Body of pancreas (tissue), 4 donors: Measurements from ENCODE around the gene COL15A1.

Experiments used
- CTCF ChIP-seq, 7 experiments: fragments of 450-650 bp in 4 of 7; fragments of 200-600 bp in 3 of 7; sonication (generic) in 3 of 7; IDR thresholded peaks; one replicate each; pipeline ENCODE4 v1.5.1; 2016 to 2019; ENCODE audit warnings: antibody characterized with exemption in 7 of 7
- POLR2A ChIP-seq, 3 donors: fragments of 450-650 bp; IDR thresholded peaks; one replicate each; pipeline ENCODE4 v1.6.1; 2016; ENCODE audit warnings: antibody characterized with exemption in 3 of 3, mild to moderate bottlenecking in 2 of 3

DNA sequence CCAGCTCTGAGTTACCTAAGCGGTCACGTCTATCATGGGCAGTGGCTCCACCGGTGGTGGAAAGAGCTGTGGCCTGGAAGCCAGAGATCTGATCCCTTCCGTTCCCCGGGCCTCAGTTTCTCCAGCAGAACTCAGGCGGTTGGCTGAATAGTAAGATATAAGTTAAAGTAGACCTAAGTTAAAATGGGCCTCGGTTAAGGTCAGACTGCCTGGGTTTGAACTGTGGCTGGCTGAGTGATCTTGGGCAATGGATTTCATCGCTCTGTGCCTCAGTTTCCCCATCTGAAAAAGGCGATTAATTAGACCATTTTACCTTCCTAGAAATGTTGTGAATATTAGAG is 997 bp downstream of the COL15A1 start:
- TF ChIP-seq CTCF (IDR thresholded peaks at IDR 0.05) = no peak
- TF ChIP-seq POLR2A (IDR thresholded peaks at IDR 0.05) = no peak
